Caco-2 (cell line): ENCODE results near the gene NUTF2. TPM values are rescaled to one million over a fixed set of nuclear protein-coding genes. Genes with fewer than 3 reads are reported as not detected.

Experiments
- BruUV-seq: library from RNA; stranded (reverse); fragments of 400-500 nt; replicated peaks from 2 replicates; lab custom pipeline; 2021; lab: Mats Ljungman, UMichigan
- CTCF ChIA-PET: fragments of 300-600 bp; sonication (Branson Sonifier 250); formaldehyde crosslinking; loops from one replicate; lab custom pipeline; 2022; ENCODE audit warnings: antibody characterized with exemption; lab: Charles Lee
- POLR2A ChIA-PET: fragments of 300-600 bp; sonication (Branson Sonifier 250); formaldehyde crosslinking; loops from one replicate; lab custom pipeline; 2022; ENCODE audit warnings: antibody characterized with exemption; lab: Charles Lee
- DNase-seq, 2 experiments: peaks; one replicate each; pipeline versions ENCODE4 v3.0.0 to v3.0.0-alpha.2; 2020 to 2022
- H3K27me3 ChIP-seq: replicated peaks from 2 replicates; pipeline ENCODE4 v1.6.0; 2011; ENCODE audit warnings: low read length; ENCODE audit not compliant: control insufficient read depth, insufficient read depth
- H3K36me3 ChIP-seq: 2 replicates; pipeline ENCODE4 v1.5.1; 2011; ENCODE audit warnings: low read length; ENCODE audit not compliant: control insufficient read depth, insufficient read depth
- H3K4me1 ChIP-seq: fragments of 250-450 bp; sonication (Bioruptor Pico); 2 replicates; pipeline ENCODE4 v1.5.1; 2020; ENCODE audit warnings: mild to moderate bottlenecking
- H3K4me3 ChIP-seq: 2 replicates; pipeline ENCODE4 v1.5.1; 2011; ENCODE audit warnings: low read depth, mild to moderate bottlenecking, control low read depth, low read length
- H3K9me3 ChIP-seq: fragments of 250-450 bp; sonication (Bioruptor Pico); 2 replicates; pipeline ENCODE4 v1.5.1; 2020; ENCODE audit warnings: mild to moderate bottlenecking, moderate library complexity
- H3K27ac Mint-ChIP-seq: one replicate; pipeline ENCODE4 v1.8.0; 2022; ENCODE audit warnings: mixed read lengths; ENCODE audit not compliant: unreplicated experiment
- H3K27me3 Mint-ChIP-seq: one replicate; pipeline ENCODE4 v1.8.0; 2022; ENCODE audit warnings: mixed read lengths; ENCODE audit not compliant: insufficient read depth, unreplicated experiment
- H3K36me3 Mint-ChIP-seq: one replicate; pipeline ENCODE4 v1.8.0; 2022; ENCODE audit warnings: mild to moderate bottlenecking, mixed read lengths; ENCODE audit not compliant: insufficient read depth, unreplicated experiment
- H3K4me1 Mint-ChIP-seq: one replicate; pipeline ENCODE4 v1.8.0; 2022; ENCODE audit warnings: low read depth, mixed read lengths; ENCODE audit not compliant: unreplicated experiment
- H3K4me3 Mint-ChIP-seq: one replicate; pipeline ENCODE4 v1.8.0; 2022; ENCODE audit warnings: mild to moderate bottlenecking, moderate library complexity, mixed read lengths; ENCODE audit not compliant: unreplicated experiment
- H3K9me3 Mint-ChIP-seq: one replicate; pipeline ENCODE4 v1.8.0; 2022; ENCODE audit warnings: mixed read lengths; ENCODE audit not compliant: unreplicated experiment
- intact Hi-C: fragments of 100-400 bp; cut with micrococcal nuclease; formaldehyde crosslinking; loops from one replicate; pipeline ENCODE4 v1.10.0; 2022; ENCODE audit not compliant: unreplicated experiment
- total RNA-seq: library from RNA; stranded (reverse); gene quantifications from 2 replicates; pipeline ENCODE4 v1.2.3, GENCODE V29; 2022
- TF ChIP-seq, protein P1 (sequence below), 2 experiments: fragments of 200-600 bp in 1 of 2; IDR thresholded peaks; 1 replicate in 1 of 2; 2 replicates in 1 of 2; pipeline versions ENCODE4 v1.5.1 to v1.8.0; 2011 to 2022; ENCODE audit warnings: antibody characterized with exemption in 1 of 2, control low read depth in 1 of 2, inconsistent platforms in 1 of 2, low read depth in 1 of 2, low read length in 1 of 2, mild to moderate bottlenecking in 1 of 2, moderate library complexity in 1 of 2; ENCODE audit not compliant: insufficient read depth in 1 of 2, severe bottlenecking in 1 of 2, unreplicated experiment in 1 of 2

Gene NUTF2
- total RNA-seq, 1 experiment from 2014 or later = 239 TPM

DNA sequence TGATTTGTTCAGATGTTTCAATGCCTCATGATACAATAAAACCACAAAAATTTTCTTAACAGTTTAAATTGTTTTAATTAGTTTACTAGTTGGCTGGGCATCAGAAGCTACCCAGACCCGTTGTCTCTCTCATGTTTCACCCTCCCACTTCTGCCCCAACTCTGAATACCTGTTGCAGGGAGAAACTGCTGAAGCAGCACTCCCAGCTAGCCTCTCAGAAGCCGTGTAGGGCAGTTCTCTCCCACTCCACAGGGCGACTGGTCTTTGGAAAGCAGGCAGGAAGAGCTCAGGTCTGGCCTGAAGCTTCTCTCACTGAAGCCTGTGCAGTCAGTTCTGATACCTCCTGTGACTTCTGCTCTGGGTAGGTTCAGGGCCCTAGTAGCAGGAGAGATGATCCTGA is 24.5 kb downstream of the NUTF2 start:
- no peak for DNase-seq
- Histone ChIP-seq H3K4me1 (peaks cover 7% of the 10 kb centered on the region; the same call in 1 of the 2 replicates), H3K36me3 (peaks cover 13% of the 10 kb centered on the region), H3K27me3 (no peaks in the 10 kb centered on the region), H3K9me3 (no peaks in the 10 kb centered on the region), H3K4me3 (no peak overlapping the region)
- peaks cover 80% of the 10 kb centered on the region for H3K36me3 Mint-ChIP-seq
- TF ChIP-seq, protein P1, sequence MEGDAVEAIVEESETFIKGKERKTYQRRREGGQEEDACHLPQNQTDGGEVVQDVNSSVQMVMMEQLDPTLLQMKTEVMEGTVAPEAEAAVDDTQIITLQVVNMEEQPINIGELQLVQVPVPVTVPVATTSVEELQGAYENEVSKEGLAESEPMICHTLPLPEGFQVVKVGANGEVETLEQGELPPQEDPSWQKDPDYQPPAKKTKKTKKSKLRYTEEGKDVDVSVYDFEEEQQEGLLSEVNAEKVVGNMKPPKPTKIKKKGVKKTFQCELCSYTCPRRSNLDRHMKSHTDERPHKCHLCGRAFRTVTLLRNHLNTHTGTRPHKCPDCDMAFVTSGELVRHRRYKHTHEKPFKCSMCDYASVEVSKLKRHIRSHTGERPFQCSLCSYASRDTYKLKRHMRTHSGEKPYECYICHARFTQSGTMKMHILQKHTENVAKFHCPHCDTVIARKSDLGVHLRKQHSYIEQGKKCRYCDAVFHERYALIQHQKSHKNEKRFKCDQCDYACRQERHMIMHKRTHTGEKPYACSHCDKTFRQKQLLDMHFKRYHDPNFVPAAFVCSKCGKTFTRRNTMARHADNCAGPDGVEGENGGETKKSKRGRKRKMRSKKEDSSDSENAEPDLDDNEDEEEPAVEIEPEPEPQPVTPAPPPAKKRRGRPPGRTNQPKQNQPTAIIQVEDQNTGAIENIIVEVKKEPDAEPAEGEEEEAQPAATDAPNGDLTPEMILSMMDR (IDR thresholded peaks at IDR 0.05; ENCODE audit: insufficient read depth in 1 of 2, low read depth in 1 of 2, low read length in 1 of 2, severe bottlenecking in 1 of 2, unreplicated experiment in 1 of 2) = no peak
- CTCF ChIA-PET = interaction anchor here (1.4 kb wide), 1 partner anchor 54 kb away, joined by 6 read pairs; no protein-coding TSS in a partner anchor
- no peak overlapping the region for H3K27ac Mint-ChIP-seq
- no peaks in the 10 kb centered on the region for H3K9me3 Mint-ChIP-seq
- no peak overlapping the region for H3K4me3 Mint-ChIP-seq
- H3K27me3 Mint-ChIP-seq = no peaks in the 10 kb centered on the region
- intact Hi-C loops = no loop called here
- H3K4me1 Mint-ChIP-seq = peaks cover 20% of the 10 kb centered on the region
- POLR2A ChIA-PET = no interaction called here
- no TSS peak for BruUV-seq

DNA sequence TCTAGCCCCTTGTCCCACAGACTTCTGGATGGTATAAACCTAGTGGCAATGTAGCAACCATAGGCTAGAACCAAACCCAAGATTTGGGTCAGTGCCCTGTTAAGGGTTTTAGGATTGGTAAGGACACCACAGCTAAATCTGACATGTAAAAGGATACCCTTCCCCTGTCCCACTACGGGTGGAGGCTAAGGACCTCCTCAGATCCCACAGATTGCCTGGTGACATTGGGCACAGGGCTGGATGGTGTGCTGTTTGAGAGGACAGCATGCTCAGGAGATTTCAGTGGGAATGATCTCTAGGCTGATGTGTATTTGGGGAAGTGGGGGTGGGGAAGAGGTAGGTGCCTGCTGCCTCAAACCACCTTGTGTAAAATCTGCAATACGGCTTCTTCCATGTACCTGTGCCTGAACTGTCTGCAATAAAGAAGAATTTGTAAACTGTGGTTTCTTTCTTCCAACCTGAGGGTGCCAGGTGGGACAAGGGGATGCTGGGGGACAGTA is 25.4 kb downstream of the NUTF2 start:
- intact Hi-C loops = loop anchor here (2.0 kb wide), 2 partner anchors 25 to 55 kb away; partner anchors contain the start of genes CENPT and NUTF2
- Histone ChIP-seq H3K4me3 (peak overlapping the region; percentile 93; the same call in 1 of the 2 replicates), H3K36me3 (peaks cover 15% of the 10 kb centered on the region)

More for the DNA sequence above, 25.4 kb downstream of the NUTF2 start:
- Histone ChIP-seq H3K4me1 (peaks cover 7% of the 10 kb centered on the region; the same call in 1 of the 2 replicates), H3K27me3 (no peaks in the 10 kb centered on the region), H3K9me3 (no peaks in the 10 kb centered on the region)
- ChIA-PET POLR2A (no interaction called here), CTCF (interaction anchor here (1.4 kb wide), 1 partner anchor 55 kb away, joined by 6 read pairs; no protein-coding TSS in a partner anchor)
- TF ChIP-seq, protein P1 (IDR thresholded peaks at IDR 0.05; ENCODE audit: insufficient read depth in 1 of 2, low read depth in 1 of 2, low read length in 1 of 2, severe bottlenecking in 1 of 2, unreplicated experiment in 1 of 2) = no peak
- DNase-seq = no peak
- peak overlapping the region; percentile 90 for H3K4me3 Mint-ChIP-seq
- peaks cover 77% of the 10 kb centered on the region for H3K36me3 Mint-ChIP-seq
- H3K27ac Mint-ChIP-seq = peak overlapping the region; percentile 87
- no TSS peak for BruUV-seq
- H3K4me1 Mint-ChIP-seq = peaks cover 20% of the 10 kb centered on the region
- no peaks in the 10 kb centered on the region for H3K27me3 Mint-ChIP-seq
- H3K9me3 Mint-ChIP-seq = no peaks in the 10 kb centered on the region
